Fibroblast of pulmonary artery (primary cell): Measurements from ENCODE around the gene RASSF5.

ENCODE experiments used
- DNase-seq: peaks from one replicate; pipeline ENCODE4 v3.0.0-alpha.2; 2010; ENCODE audit warnings: low read depth
- H3K4me3 ChIP-seq: replicated peaks from 2 replicates; pipeline ENCODE4 v1.5.1; 2011; ENCODE audit warnings: low read depth, mild to moderate bottlenecking, control low read depth, low read length, moderate library complexity
- CTCF ChIP-seq: IDR thresholded peaks from 2 replicates; pipeline ENCODE4 v1.5.1; 2011; ENCODE audit warnings: mild to moderate bottlenecking, control low read depth, low read length, inconsistent platforms; ENCODE audit errors: missing control alignments

Gene RASSF5

DNA sequence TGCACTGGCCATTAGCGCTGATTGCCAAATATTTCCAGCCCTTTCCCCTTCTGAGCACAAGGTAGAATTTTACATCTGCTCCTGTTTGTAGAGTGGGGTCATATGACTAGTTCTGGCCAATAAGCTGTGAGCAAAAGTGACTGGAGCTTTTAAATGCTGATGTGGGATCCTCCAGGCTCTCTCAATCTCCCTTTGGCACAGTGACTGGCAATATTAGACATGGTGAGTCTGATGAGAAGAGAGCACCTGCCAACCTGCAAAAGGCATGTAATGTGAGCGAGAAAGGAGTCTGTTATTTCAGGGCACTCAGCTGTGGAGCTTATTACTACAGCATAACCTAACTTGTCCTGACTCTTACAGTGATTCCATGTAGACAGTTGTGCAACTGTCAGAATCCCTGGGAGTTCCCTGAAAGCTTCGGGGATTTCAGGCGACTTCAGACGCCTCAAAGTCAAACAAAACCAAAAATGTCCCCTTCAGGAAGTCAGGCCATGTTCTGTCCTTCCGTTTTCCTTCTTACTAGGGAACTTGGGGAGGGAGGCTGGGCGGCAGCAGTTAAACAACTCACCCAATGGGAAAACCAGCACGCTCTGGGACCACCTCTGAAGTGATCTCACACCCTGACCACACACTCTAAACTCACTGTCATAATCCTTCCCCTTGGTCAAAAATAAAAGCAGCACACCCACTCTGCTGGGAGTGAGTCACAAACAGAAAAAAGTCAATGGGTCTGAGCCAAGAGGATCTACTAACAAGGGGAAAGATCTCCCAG lies 3.6 kb upstream of the RASSF5 start:
- DNase-seq, result peak; percentile 94
- TF ChIP-seq CTCF, result no peak
- no peak overlapping the region for H3K4me3 ChIP-seq

GRCh38 chr1:206504363-206504713 lies 3.0 kb upstream of the RASSF5 start:
- no peak overlapping the region for H3K4me3 ChIP-seq
- DNase-seq, result no peak
- TF ChIP-seq CTCF, result no peak

- TF ChIP-seq CTCF, result peak; percentile 71
- peak; percentile 63 for DNase-seq
- no peak overlapping the region for H3K4me3 ChIP-seq
Observed at GRCh38 chr1:206505702-206506355, 1.5 kb upstream of the RASSF5 start.

DNA sequence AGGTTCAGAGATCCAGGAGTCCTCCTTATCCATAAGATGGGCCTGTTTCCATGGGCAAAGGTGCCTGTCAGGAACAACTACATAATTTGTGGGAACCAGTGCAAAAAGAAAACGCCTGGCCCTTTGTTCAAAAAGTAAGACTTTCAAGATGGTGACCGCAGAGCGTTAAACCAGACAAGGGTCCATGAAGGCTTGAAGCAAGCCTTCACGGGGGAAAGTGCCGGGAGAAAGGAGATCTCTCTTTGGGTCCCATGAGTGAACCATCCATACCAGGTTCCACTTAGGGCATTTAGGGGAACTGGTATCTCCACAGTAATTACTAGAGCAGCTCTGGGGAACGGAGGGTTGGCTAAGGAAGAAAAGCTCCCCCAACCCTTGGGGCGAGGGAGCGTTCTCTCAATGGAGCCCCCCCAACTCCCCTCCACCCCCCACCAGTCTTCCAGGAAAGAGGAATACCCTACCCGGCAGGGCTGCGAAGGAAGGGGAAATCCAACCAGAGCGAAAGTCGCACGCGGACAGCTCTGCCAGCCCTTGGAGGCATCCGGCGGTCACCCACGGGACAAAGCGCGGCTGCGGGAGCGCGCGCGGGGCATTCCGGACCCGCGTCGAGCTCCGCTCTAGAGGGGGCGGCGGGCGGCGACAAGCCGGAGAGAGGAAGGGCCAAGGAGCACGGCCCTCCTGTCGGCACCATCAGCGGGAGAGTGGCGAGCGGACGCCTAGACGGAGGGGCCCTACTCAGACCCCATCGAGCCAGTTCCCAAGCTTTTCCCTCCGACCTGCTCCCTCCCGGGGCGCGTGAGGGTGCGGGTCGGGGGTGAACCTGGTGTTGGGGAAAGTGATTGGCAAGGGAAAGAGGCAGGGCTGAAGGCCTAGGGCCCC lies 687 bp upstream of the RASSF5 start:
- TF ChIP-seq CTCF, result no peak
- DNase-seq, result no peak

GRCh38 chr1:206508130-206508889 lies 979 bp downstream of the RASSF5 start:
- TF ChIP-seq CTCF, result no peak

More for the DNA sequence above, 687 bp upstream of the RASSF5 start:
- H3K4me3 ChIP-seq, result peak overlapping the region; percentile 51

DNA sequence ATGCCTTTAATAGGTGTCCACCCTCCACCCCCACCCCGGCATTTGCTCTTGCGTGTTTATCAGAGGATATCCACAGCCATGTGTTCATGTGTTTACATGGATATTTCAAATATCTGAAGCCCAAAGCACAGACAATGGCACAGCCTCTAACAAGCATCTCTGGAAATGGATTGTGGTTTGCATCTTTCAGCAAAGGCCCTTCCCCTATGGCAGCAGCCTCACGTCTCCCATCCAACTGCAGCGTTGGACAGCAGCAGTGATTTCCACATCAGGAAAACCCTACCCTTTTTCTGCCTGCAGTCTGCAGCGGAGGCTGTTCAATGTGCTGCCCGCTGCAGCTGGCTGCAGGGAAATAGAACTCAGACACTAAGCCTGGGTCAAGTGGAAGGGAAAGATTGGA lies 1.6 kb downstream of the RASSF5 start:
- TF ChIP-seq CTCF, result no peak
- DNase-seq, result peak; percentile 68
- no peak overlapping the region for H3K4me3 ChIP-seq

More at GRCh38 chr1:206508130-206508889, 979 bp downstream of the RASSF5 start:
- peak overlapping the region; percentile 51 for H3K4me3 ChIP-seq
- DNase-seq, result no peak
